ENCODE measurements around the gene PKIB.

PKIB gene

GRCh38 chr6:122752459-122752858 is 142.3 kb downstream of the PKIB start:
- no peak overlapping the region for H3K27ac ChIP-seq (ENCODE audit: low read length)
- no peak for DNase-seq
- H3K9me3 ChIP-seq (replicated peaks; ENCODE audit: insufficient read depth, low read length), result no peaks in the 10 kb centered on the region
- H3K4me2 ChIP-seq (ENCODE audit: low read depth, low read length), result no peak overlapping the region
- no peaks in the 10 kb centered on the region for H3K36me3 ChIP-seq (replicated peaks; ENCODE audit: insufficient read depth, low read length)
- no peaks in the 10 kb centered on the region for H3K79me2 ChIP-seq (ENCODE audit: low read length)
- no peak overlapping the region for H2AFZ ChIP-seq (ENCODE audit: low read length)
- peaks cover 3% of the 10 kb centered on the region; the same call in 1 of the 2 replicates for H3K4me1 ChIP-seq (ENCODE audit: low read length)
- no peaks in the 10 kb centered on the region for H3F3A ChIP-seq (ENCODE audit: insufficient read depth, low read length)
- TF ChIP-seq CTCF (IDR thresholded peaks at IDR 0.05; ENCODE audit: low read length) (no peak), EZH2phosphoT487 (IDR thresholded peaks at IDR 0.05; ENCODE audit: low read length) (no peak), EZH2 (optimal IDR thresholded peaks at IDR 0.05; ENCODE audit: low read depth, low read length) (no peak)
- H4K20me1 ChIP-seq (ENCODE audit: insufficient read depth, low read length), result no peaks in the 10 kb centered on the region
- no peak overlapping the region for H3K9ac ChIP-seq (ENCODE audit: low read length)
- H3K27me3 ChIP-seq (replicated peaks; ENCODE audit: insufficient read depth, low read length), result no peaks in the 10 kb centered on the region
- H3K9me2 ChIP-seq (replicated peaks; ENCODE audit: insufficient read depth, low read length), result no peaks in the 10 kb centered on the region
- H3K4me3 ChIP-seq (ENCODE audit: low read length), result no peak overlapping the region

GRCh38 chr6:122753000-122753687 is 142.9 kb downstream of the PKIB start:
- no peak for DNase-seq
- H3K9me3 ChIP-seq (replicated peaks; ENCODE audit: insufficient read depth, low read length), result no peaks in the 10 kb centered on the region
- no peak overlapping the region for H3K4me2 ChIP-seq (ENCODE audit: low read depth, low read length)
- H3K27me3 ChIP-seq (replicated peaks; ENCODE audit: insufficient read depth, low read length), result no peaks in the 10 kb centered on the region
- H3K4me1 ChIP-seq (ENCODE audit: low read length), result peaks cover 3% of the 10 kb centered on the region; the same call in 1 of the 2 replicates
- no peak for TF ChIP-seq EZH2 (optimal IDR thresholded peaks at IDR 0.05; ENCODE audit: low read depth, low read length)
- no peaks in the 10 kb centered on the region for H3K36me3 ChIP-seq (replicated peaks; ENCODE audit: insufficient read depth, low read length)
- H4K20me1 ChIP-seq (ENCODE audit: insufficient read depth, low read length), result no peaks in the 10 kb centered on the region
- no peak overlapping the region for H3K27ac ChIP-seq (ENCODE audit: low read length)
- no peak overlapping the region for H3K9ac ChIP-seq (ENCODE audit: low read length)
- H3K79me2 ChIP-seq (ENCODE audit: low read length), result no peaks in the 10 kb centered on the region
- no peaks in the 10 kb centered on the region for H3K9me2 ChIP-seq (replicated peaks; ENCODE audit: insufficient read depth, low read length)
- no peaks in the 10 kb centered on the region for H3F3A ChIP-seq (ENCODE audit: insufficient read depth, low read length)
- no peak overlapping the region for H3K4me3 ChIP-seq (ENCODE audit: low read length)
- no peak overlapping the region for H2AFZ ChIP-seq (ENCODE audit: low read length)

GRCh38 chr6:122753688-122754056 is 143.5 kb downstream of the PKIB start:
- TF ChIP-seq EZH2phosphoT487 (IDR thresholded peaks at IDR 0.05; ENCODE audit: low read length) (no peak), CTCF (IDR thresholded peaks at IDR 0.05; ENCODE audit: low read length) (no peak), EZH2 (optimal IDR thresholded peaks at IDR 0.05; ENCODE audit: low read depth, low read length) (no peak)
- no peaks in the 10 kb centered on the region for H3K27me3 ChIP-seq (replicated peaks; ENCODE audit: insufficient read depth, low read length)
- no peak overlapping the region for H3K4me3 ChIP-seq (ENCODE audit: low read length)
- H3K9ac ChIP-seq (ENCODE audit: low read length), result no peak overlapping the region
- H4K20me1 ChIP-seq (ENCODE audit: insufficient read depth, low read length), result no peaks in the 10 kb centered on the region
- H3K9me3 ChIP-seq (replicated peaks; ENCODE audit: insufficient read depth, low read length), result no peaks in the 10 kb centered on the region
- DNase-seq, result no peak
- no peak overlapping the region for H3K27ac ChIP-seq (ENCODE audit: low read length)
- no peaks in the 10 kb centered on the region for H3F3A ChIP-seq (ENCODE audit: insufficient read depth, low read length)
- H3K9me2 ChIP-seq (replicated peaks; ENCODE audit: insufficient read depth, low read length), result no peaks in the 10 kb centered on the region
- H3K36me3 ChIP-seq (replicated peaks; ENCODE audit: insufficient read depth, low read length), result no peaks in the 10 kb centered on the region
- H2AFZ ChIP-seq (ENCODE audit: low read length), result no peak overlapping the region
- H3K4me2 ChIP-seq (ENCODE audit: low read depth, low read length), result no peak overlapping the region
- H3K4me1 ChIP-seq (ENCODE audit: low read length), result peaks cover 3% of the 10 kb centered on the region; the same call in 1 of the 2 replicates
- no peaks in the 10 kb centered on the region for H3K79me2 ChIP-seq (ENCODE audit: low read length)

DNA sequence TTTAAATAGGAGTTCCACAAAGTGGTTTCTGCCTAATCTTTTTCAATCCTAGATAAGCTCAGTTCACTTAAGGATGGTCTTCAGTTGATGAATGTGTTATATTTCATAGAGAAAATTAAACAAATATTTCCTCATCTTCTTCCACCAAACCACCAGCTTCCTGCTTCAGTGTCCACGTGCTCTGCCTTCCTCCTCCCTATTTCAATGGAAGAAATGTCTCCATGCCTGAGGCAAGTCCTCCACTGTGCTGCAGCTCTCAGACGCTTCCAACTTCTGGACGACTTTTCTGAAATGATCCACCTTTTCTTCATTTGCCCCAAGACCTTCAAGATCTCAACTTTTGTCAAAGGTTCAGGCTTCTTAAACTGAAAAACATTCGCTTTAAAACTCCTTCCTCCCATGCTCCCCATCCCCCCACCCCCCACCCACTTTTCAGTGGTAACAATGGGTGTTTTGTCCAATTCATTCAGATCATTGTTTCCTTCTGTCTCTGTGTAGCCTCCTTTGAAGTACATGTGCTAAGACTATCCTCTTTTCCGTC is 144.1 kb downstream of the PKIB start:
- H3K27me3 ChIP-seq (replicated peaks; ENCODE audit: insufficient read depth, low read length), result no peaks in the 10 kb centered on the region
- H3K9me3 ChIP-seq (replicated peaks; ENCODE audit: insufficient read depth, low read length), result no peaks in the 10 kb centered on the region
- no peak overlapping the region for H3K9ac ChIP-seq (ENCODE audit: low read length)
- no peak for DNase-seq
- no peak overlapping the region for H3K4me3 ChIP-seq (ENCODE audit: low read length)
- no peak overlapping the region for H3K27ac ChIP-seq (ENCODE audit: low read length)
- TF ChIP-seq EZH2phosphoT487 (IDR thresholded peaks at IDR 0.05; ENCODE audit: low read length), result no peak
- no peak for TF ChIP-seq CTCF (IDR thresholded peaks at IDR 0.05; ENCODE audit: low read length)
- TF ChIP-seq EZH2 (optimal IDR thresholded peaks at IDR 0.05; ENCODE audit: low read depth, low read length), result no peak
- no peak overlapping the region for H2AFZ ChIP-seq (ENCODE audit: low read length)
- H3K79me2 ChIP-seq (ENCODE audit: low read length), result no peaks in the 10 kb centered on the region
- H4K20me1 ChIP-seq (ENCODE audit: insufficient read depth, low read length), result no peaks in the 10 kb centered on the region
- H3K36me3 ChIP-seq (replicated peaks; ENCODE audit: insufficient read depth, low read length), result no peaks in the 10 kb centered on the region
- no peaks in the 10 kb centered on the region for H3F3A ChIP-seq (ENCODE audit: insufficient read depth, low read length)
- H3K4me1 ChIP-seq (ENCODE audit: low read length), result peaks cover 3% of the 10 kb centered on the region; the same call in 1 of the 2 replicates
- H3K4me2 ChIP-seq (ENCODE audit: low read depth, low read length), result no peak overlapping the region
- no peaks in the 10 kb centered on the region for H3K9me2 ChIP-seq (replicated peaks; ENCODE audit: insufficient read depth, low read length)
